Smooth muscle cell (in vitro differentiated cells): ENCODE data around the gene GLI3. TPM values are rescaled to one million over a fixed set of nuclear protein-coding genes. Genes with fewer than 3 reads are reported as not detected.

Source experiments
- DNase-seq: peaks from one replicate; lab custom pipeline; 2025; ENCODE audit not compliant: unreplicated experiment; lab: John Stamatoyannopoulos, UW
- H2AFZ ChIP-seq: fragments of 200-600 bp; sonication (generic); 2 replicates; pipeline ENCODE4 v1.6.0; 2016; ENCODE audit warnings: antibody characterized with exemption, low read depth, mild to moderate bottlenecking
- H3F3A ChIP-seq: fragments of 200-600 bp; sonication (generic); 2 replicates; pipeline ENCODE4 v1.6.0; 2017; ENCODE audit warnings: antibody characterized with exemption, low read depth
- H3K27ac ChIP-seq: fragments of 200-600 bp; sonication (generic); 2 replicates; pipeline ENCODE4 v1.5.1; 2016; ENCODE audit warnings: low read depth, mild to moderate bottlenecking
- H3K27me3 ChIP-seq: fragments of 200-600 bp; sonication (generic); 2 replicates; pipeline ENCODE4 v1.6.1; 2016; ENCODE audit warnings: low read depth, mild to moderate bottlenecking
- H3K36me3 ChIP-seq: fragments of 200-600 bp; sonication (generic); 2 replicates; pipeline ENCODE4 v1.5.1; 2016; ENCODE audit warnings: low read depth
- H3K4me1 ChIP-seq: fragments of 200-600 bp; sonication (generic); 2 replicates; pipeline ENCODE4 v1.5.1; 2016; ENCODE audit warnings: low read depth
- H3K4me2 ChIP-seq: fragments of 200-600 bp; sonication (generic); 2 replicates; pipeline ENCODE4 v1.6.0; 2016; ENCODE audit warnings: mild to moderate bottlenecking
- H3K4me3 ChIP-seq: fragments of 200-600 bp; sonication (generic); 2 replicates; pipeline ENCODE4 v1.5.1; 2016; ENCODE audit warnings: mild to moderate bottlenecking
- H3K79me2 ChIP-seq: fragments of 200-600 bp; sonication (generic); 2 replicates; pipeline ENCODE4 v1.6.0; 2016; ENCODE audit warnings: low read depth, mild to moderate bottlenecking
- H3K9ac ChIP-seq: fragments of 200-600 bp; sonication (generic); 2 replicates; pipeline ENCODE4 v1.6.0; 2016; ENCODE audit warnings: low read depth
- H3K9me3 ChIP-seq: fragments of 200-600 bp; sonication (generic); replicated peaks from 2 replicates; pipeline ENCODE4 v1.5.1; 2016; ENCODE audit warnings: low read depth
- H4K20me1 ChIP-seq: fragments of 200-600 bp; sonication (generic); 2 replicates; pipeline ENCODE4 v1.6.0; 2016; ENCODE audit warnings: low read depth
- WGBS: methylation state at CpG from one replicate; pipeline ENCODE4 v1.1.7; 2016; ENCODE audit warnings: low lambda C conversion rate; 5-methylcytosine and 5-hydroxymethylcytosine counted together
- polyA plus RNA-seq: library from polyadenylated mRNA; unstranded; fragments of >200 nt; fragmentation: Nextera tagmentation; extraction: Ambion mirVana; gene quantifications from 2 replicates; pipeline ENCODE4 v1.2.1, GENCODE V29; 2016
- total RNA-seq: library from RNA; depleted of rRNA; stranded (reverse); fragments of >200 nt; gene quantifications from 2 replicates; pipeline ENCODE4 v1.2.3, GENCODE V29; 2014
- TF ChIP-seq, protein P1 (sequence below): fragments of 200-600 bp; sonication (generic); IDR thresholded peaks from 2 replicates; pipeline ENCODE4 v1.5.1; 2017; ENCODE audit warnings: borderline replicate concordance, mild to moderate bottlenecking, antibody characterized with exemption; ENCODE audit not compliant: insufficient read depth, poor library complexity, severe bottlenecking

Gene GLI3
- total and polyA plus RNA-seq, 2 experiments from 2014 or later = 31.1 to 70.4 TPM

DNA sequence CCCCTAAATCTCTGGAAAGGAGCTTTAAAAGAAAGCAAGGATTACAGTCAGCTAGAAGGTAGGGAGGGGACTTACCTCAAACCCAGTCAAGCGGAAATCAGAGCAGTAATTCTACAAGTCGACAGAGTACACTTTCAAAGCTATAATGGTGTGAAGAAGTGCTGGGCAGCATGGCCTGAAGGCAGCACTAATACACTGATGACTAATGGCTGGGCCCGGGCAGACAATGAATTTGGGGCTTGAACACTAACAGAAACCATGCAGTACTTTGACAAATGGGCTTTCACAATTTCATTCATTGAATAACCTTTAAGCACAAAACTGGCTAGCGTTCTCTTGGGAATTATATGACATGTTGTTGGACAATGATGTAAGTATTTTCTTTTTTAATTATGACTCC, 4.7 kb downstream of the GLI3 start:
- peak overlapping the region; percentile 95 for H3K4me2 ChIP-seq
- H3K27me3 ChIP-seq = no peaks in the 10 kb centered on the region
- H3K27ac ChIP-seq = peak overlapping the region; percentile 73
- TF ChIP-seq, protein P1, sequence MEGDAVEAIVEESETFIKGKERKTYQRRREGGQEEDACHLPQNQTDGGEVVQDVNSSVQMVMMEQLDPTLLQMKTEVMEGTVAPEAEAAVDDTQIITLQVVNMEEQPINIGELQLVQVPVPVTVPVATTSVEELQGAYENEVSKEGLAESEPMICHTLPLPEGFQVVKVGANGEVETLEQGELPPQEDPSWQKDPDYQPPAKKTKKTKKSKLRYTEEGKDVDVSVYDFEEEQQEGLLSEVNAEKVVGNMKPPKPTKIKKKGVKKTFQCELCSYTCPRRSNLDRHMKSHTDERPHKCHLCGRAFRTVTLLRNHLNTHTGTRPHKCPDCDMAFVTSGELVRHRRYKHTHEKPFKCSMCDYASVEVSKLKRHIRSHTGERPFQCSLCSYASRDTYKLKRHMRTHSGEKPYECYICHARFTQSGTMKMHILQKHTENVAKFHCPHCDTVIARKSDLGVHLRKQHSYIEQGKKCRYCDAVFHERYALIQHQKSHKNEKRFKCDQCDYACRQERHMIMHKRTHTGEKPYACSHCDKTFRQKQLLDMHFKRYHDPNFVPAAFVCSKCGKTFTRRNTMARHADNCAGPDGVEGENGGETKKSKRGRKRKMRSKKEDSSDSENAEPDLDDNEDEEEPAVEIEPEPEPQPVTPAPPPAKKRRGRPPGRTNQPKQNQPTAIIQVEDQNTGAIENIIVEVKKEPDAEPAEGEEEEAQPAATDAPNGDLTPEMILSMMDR = no peak
- H3K9ac ChIP-seq = no peak overlapping the region
- WGBS = 2% methylated on average over 4 of the region's 4 CpGs
- H3F3A ChIP-seq = peaks cover 12% of the 10 kb centered on the region
- no peak for DNase-seq
- peaks cover 77% of the 10 kb centered on the region for H3K4me1 ChIP-seq
- no peak overlapping the region for H2AFZ ChIP-seq
- H3K9me3 ChIP-seq = no peaks in the 10 kb centered on the region
- peaks cover 72% of the 10 kb centered on the region for H3K79me2 ChIP-seq
- H4K20me1 ChIP-seq = peaks cover 76% of the 10 kb centered on the region
- H3K36me3 ChIP-seq = no peaks in the 10 kb centered on the region
- peak overlapping the region; percentile 93 for H3K4me3 ChIP-seq

DNA sequence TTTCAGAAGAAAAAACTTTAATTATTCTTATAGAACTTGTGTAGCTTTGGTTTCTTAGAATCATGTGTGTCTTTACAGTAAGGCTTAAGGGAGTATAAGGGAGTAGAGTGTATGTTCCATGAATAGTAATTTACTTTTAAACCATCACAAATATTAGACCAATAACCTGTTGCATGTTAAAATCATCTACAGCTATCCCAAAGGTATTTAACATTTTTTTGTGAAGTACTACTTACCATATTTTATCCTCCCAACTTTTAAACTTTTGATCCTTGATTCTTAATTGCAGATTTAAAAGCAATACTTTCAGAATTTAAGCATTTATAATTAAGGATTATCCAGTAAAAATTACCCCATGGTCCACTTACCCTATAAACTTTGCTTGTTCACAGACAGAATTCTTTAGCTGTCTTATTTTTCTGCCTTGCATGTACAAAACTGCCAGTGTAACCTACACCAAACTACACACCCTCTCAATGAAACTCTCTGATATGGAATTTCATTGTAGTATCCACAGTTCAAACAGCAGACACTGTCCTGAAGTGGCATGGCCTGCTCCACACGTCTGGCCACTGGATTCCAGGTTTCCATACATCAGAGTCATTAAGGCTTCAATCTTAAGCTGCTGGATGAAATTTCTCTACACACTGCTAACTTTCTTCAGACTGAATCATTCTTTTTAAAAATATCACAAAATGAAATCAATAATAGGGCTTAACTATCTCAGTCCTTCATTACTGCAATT, 5.8 kb downstream of the GLI3 start:
- no peaks in the 10 kb centered on the region for H3K36me3 ChIP-seq
- no peaks in the 10 kb centered on the region for H3K27me3 ChIP-seq
- peak overlapping the region; percentile 93 for H3K4me3 ChIP-seq
- H3K9ac ChIP-seq = no peak overlapping the region
- TF ChIP-seq, protein P1 = no peak
- no peak for DNase-seq
- H3K9me3 ChIP-seq = no peaks in the 10 kb centered on the region
- H3F3A ChIP-seq = peaks cover 12% of the 10 kb centered on the region
- H3K27ac ChIP-seq = peak overlapping the region; percentile 73
- H4K20me1 ChIP-seq = peaks cover 86% of the 10 kb centered on the region
- H3K4me1 ChIP-seq = peaks cover 87% of the 10 kb centered on the region
- H3K4me2 ChIP-seq = peak overlapping the region; percentile 95
- 9% methylated on average over 1 of the region's 1 CpG for WGBS
- peaks cover 78% of the 10 kb centered on the region for H3K79me2 ChIP-seq
- H2AFZ ChIP-seq = no peak overlapping the region

DNA sequence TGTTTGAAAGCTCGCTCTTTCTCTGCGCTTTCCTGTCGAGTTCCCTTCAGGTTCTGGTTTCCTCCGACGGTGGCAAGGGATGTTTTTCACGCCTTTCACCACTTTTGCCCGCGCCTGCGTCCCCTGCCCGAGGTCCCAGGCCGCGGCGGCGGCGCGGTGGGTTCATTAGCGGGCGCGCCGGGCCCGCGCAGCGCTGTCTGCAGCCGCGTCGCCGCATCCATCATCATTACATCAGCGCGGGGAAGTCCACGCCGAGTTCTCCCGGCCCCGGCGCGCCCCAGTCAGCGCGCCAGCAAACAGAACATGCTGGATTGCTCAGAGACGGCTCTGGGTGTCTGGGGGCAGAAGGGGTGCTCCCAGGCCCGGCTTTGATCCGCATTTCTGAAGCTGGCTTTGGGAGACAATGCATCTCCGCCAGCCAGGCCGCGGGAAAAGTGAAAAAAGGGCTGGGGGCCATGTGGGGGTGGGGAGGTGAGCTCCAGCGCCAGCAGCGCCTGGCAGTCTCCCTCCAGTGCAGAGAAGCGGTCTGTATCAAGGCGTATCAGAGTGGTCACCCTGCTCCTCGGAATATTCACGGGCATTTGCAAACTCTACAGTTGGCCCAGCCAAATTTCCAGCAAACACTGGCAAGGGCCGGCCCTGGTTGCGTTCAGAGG, 8.9 kb downstream of the GLI3 start:
- Histone ChIP-seq H3K9ac (peak overlapping the region; percentile 60), H3K9me3 (no peaks in the 10 kb centered on the region), H3K79me2 (peaks cover 85% of the 10 kb centered on the region), H3K27ac (peak overlapping the region; percentile 59), H3K4me3 (peak overlapping the region; percentile 44), H2AFZ (peak overlapping the region; percentile 46), H3K4me2 (peak overlapping the region; percentile 86), H3K27me3 (no peaks in the 10 kb centered on the region), H3K36me3 (no peaks in the 10 kb centered on the region), H4K20me1 (peaks cover 97% of the 10 kb centered on the region), H3K4me1 (peaks cover 99% of the 10 kb centered on the region), H3F3A (peaks cover 6% of the 10 kb centered on the region)
- WGBS = 6% methylated on average over 51 of the region's 51 CpGs
- peak; percentile 16 for DNase-seq
- TF ChIP-seq, protein P1 = no peak
